Caco-2 (cell line): Measurements from ENCODE around the gene SGK2. TPM values are rescaled to one million over a fixed set of nuclear protein-coding genes. Genes with fewer than 3 reads are reported as not detected.

Experiments used
- BruUV-seq: library from RNA; stranded (reverse); fragments of 400-500 nt; replicated peaks from 2 replicates; lab custom pipeline; 2021; lab: Mats Ljungman, UMichigan
- CTCF ChIA-PET: fragments of 300-600 bp; sonication (Branson Sonifier 250); formaldehyde crosslinking; loops from one replicate; lab custom pipeline; 2022; ENCODE audit warnings: antibody characterized with exemption; lab: Charles Lee
- POLR2A ChIA-PET: fragments of 300-600 bp; sonication (Branson Sonifier 250); formaldehyde crosslinking; loops from one replicate; lab custom pipeline; 2022; ENCODE audit warnings: antibody characterized with exemption; lab: Charles Lee
- DNase-seq, 2 experiments: peaks; one replicate each; pipeline versions ENCODE4 v3.0.0 to v3.0.0-alpha.2; 2020 to 2022
- H3K27me3 ChIP-seq: replicated peaks from 2 replicates; pipeline ENCODE4 v1.6.0; 2011; ENCODE audit warnings: low read length; ENCODE audit not compliant: control insufficient read depth, insufficient read depth
- H3K36me3 ChIP-seq: 2 replicates; pipeline ENCODE4 v1.5.1; 2011; ENCODE audit warnings: low read length; ENCODE audit not compliant: control insufficient read depth, insufficient read depth
- H3K4me1 ChIP-seq: fragments of 250-450 bp; sonication (Bioruptor Pico); 2 replicates; pipeline ENCODE4 v1.5.1; 2020; ENCODE audit warnings: mild to moderate bottlenecking
- H3K4me3 ChIP-seq: 2 replicates; pipeline ENCODE4 v1.5.1; 2011; ENCODE audit warnings: low read depth, mild to moderate bottlenecking, control low read depth, low read length
- H3K9me3 ChIP-seq: fragments of 250-450 bp; sonication (Bioruptor Pico); 2 replicates; pipeline ENCODE4 v1.5.1; 2020; ENCODE audit warnings: mild to moderate bottlenecking, moderate library complexity
- H3K27ac Mint-ChIP-seq: one replicate; pipeline ENCODE4 v1.8.0; 2022; ENCODE audit warnings: mixed read lengths; ENCODE audit not compliant: unreplicated experiment
- H3K27me3 Mint-ChIP-seq: one replicate; pipeline ENCODE4 v1.8.0; 2022; ENCODE audit warnings: mixed read lengths; ENCODE audit not compliant: insufficient read depth, unreplicated experiment
- H3K36me3 Mint-ChIP-seq: one replicate; pipeline ENCODE4 v1.8.0; 2022; ENCODE audit warnings: mild to moderate bottlenecking, mixed read lengths; ENCODE audit not compliant: insufficient read depth, unreplicated experiment
- H3K4me1 Mint-ChIP-seq: one replicate; pipeline ENCODE4 v1.8.0; 2022; ENCODE audit warnings: low read depth, mixed read lengths; ENCODE audit not compliant: unreplicated experiment
- H3K4me3 Mint-ChIP-seq: one replicate; pipeline ENCODE4 v1.8.0; 2022; ENCODE audit warnings: mild to moderate bottlenecking, moderate library complexity, mixed read lengths; ENCODE audit not compliant: unreplicated experiment
- H3K9me3 Mint-ChIP-seq: one replicate; pipeline ENCODE4 v1.8.0; 2022; ENCODE audit warnings: mixed read lengths; ENCODE audit not compliant: unreplicated experiment
- intact Hi-C: fragments of 100-400 bp; cut with micrococcal nuclease; formaldehyde crosslinking; loops from one replicate; pipeline ENCODE4 v1.10.0; 2022; ENCODE audit not compliant: unreplicated experiment
- total RNA-seq: library from RNA; stranded (reverse); gene quantifications from 2 replicates; pipeline ENCODE4 v1.2.3, GENCODE V29; 2022
- TF ChIP-seq, protein P1 (sequence below), 2 experiments: fragments of 200-600 bp in 1 of 2; IDR thresholded peaks; 1 replicate in 1 of 2; 2 replicates in 1 of 2; pipeline versions ENCODE4 v1.5.1 to v1.8.0; 2011 to 2022; ENCODE audit warnings: antibody characterized with exemption in 1 of 2, control low read depth in 1 of 2, inconsistent platforms in 1 of 2, low read depth in 1 of 2, low read length in 1 of 2, mild to moderate bottlenecking in 1 of 2, moderate library complexity in 1 of 2; ENCODE audit not compliant: insufficient read depth in 1 of 2, severe bottlenecking in 1 of 2, unreplicated experiment in 1 of 2

SGK2 gene
- total RNA-seq, 1 experiment from 2014 or later, result 5.2 TPM

- Histone ChIP-seq H3K36me3 (no peaks in the 10 kb centered on the region), H3K9me3 (no peaks in the 10 kb centered on the region), H3K4me3 (no peak overlapping the region), H3K27me3 (no peaks in the 10 kb centered on the region), H3K4me1 (peaks cover 13% of the 10 kb centered on the region; the same call in 1 of the 2 replicates)
- intact Hi-C loops, result no loop called here
- ChIA-PET CTCF (no interaction called here), POLR2A (no interaction called here)
- BruUV-seq, result no TSS peak
- H3K4me1 Mint-ChIP-seq, result no peaks in the 10 kb centered on the region
- H3K27me3 Mint-ChIP-seq, result no peaks in the 10 kb centered on the region
- no peaks in the 10 kb centered on the region for H3K9me3 Mint-ChIP-seq
- H3K27ac Mint-ChIP-seq, result no peak overlapping the region
- TF ChIP-seq, protein P1, sequence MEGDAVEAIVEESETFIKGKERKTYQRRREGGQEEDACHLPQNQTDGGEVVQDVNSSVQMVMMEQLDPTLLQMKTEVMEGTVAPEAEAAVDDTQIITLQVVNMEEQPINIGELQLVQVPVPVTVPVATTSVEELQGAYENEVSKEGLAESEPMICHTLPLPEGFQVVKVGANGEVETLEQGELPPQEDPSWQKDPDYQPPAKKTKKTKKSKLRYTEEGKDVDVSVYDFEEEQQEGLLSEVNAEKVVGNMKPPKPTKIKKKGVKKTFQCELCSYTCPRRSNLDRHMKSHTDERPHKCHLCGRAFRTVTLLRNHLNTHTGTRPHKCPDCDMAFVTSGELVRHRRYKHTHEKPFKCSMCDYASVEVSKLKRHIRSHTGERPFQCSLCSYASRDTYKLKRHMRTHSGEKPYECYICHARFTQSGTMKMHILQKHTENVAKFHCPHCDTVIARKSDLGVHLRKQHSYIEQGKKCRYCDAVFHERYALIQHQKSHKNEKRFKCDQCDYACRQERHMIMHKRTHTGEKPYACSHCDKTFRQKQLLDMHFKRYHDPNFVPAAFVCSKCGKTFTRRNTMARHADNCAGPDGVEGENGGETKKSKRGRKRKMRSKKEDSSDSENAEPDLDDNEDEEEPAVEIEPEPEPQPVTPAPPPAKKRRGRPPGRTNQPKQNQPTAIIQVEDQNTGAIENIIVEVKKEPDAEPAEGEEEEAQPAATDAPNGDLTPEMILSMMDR (IDR thresholded peaks at IDR 0.05; ENCODE audit: insufficient read depth in 1 of 2, low read depth in 1 of 2, low read length in 1 of 2, severe bottlenecking in 1 of 2, unreplicated experiment in 1 of 2), result no peak
- H3K36me3 Mint-ChIP-seq, result no peaks in the 10 kb centered on the region
- peak in 1 of 2 experiments; percentile 41 for DNase-seq
- no peak overlapping the region for H3K4me3 Mint-ChIP-seq
Measured at GRCh38 chr20:43534791-43535350, 24.0 kb upstream of the SGK2 start.

GRCh38 chr20:43535370-43536004 lies 23.3 kb upstream of the SGK2 start:
- POLR2A ChIA-PET, result interaction anchor here (0.9 kb wide), 1 partner anchor 24 kb away, joined by 6 read pairs; the partner anchor contains the start of gene SGK2
- no TSS peak for BruUV-seq
- Mint-ChIP-seq H3K4me1 (no peaks in the 10 kb centered on the region), H3K36me3 (no peaks in the 10 kb centered on the region), H3K4me3 (no peak overlapping the region), H3K27ac (no peak overlapping the region), H3K9me3 (no peaks in the 10 kb centered on the region), H3K27me3 (no peaks in the 10 kb centered on the region)
- no peak overlapping the region for H3K4me3 ChIP-seq
- H3K27me3 ChIP-seq, result no peaks in the 10 kb centered on the region
- peaks cover 12% of the 10 kb centered on the region; the same call in 1 of the 2 replicates for H3K4me1 ChIP-seq
- CTCF ChIA-PET, result interaction anchor here (3.6 kb wide), 1 partner anchor 156 kb away, joined by 81 read pairs; no protein-coding TSS in a partner anchor
- DNase-seq, result no peak
- TF ChIP-seq, protein P1 (IDR thresholded peaks at IDR 0.05; ENCODE audit: insufficient read depth in 1 of 2, low read depth in 1 of 2, low read length in 1 of 2, severe bottlenecking in 1 of 2, unreplicated experiment in 1 of 2), result no peak
- intact Hi-C loops, result no loop called here
- no peaks in the 10 kb centered on the region for H3K9me3 ChIP-seq
- no peaks in the 10 kb centered on the region for H3K36me3 ChIP-seq

DNA sequence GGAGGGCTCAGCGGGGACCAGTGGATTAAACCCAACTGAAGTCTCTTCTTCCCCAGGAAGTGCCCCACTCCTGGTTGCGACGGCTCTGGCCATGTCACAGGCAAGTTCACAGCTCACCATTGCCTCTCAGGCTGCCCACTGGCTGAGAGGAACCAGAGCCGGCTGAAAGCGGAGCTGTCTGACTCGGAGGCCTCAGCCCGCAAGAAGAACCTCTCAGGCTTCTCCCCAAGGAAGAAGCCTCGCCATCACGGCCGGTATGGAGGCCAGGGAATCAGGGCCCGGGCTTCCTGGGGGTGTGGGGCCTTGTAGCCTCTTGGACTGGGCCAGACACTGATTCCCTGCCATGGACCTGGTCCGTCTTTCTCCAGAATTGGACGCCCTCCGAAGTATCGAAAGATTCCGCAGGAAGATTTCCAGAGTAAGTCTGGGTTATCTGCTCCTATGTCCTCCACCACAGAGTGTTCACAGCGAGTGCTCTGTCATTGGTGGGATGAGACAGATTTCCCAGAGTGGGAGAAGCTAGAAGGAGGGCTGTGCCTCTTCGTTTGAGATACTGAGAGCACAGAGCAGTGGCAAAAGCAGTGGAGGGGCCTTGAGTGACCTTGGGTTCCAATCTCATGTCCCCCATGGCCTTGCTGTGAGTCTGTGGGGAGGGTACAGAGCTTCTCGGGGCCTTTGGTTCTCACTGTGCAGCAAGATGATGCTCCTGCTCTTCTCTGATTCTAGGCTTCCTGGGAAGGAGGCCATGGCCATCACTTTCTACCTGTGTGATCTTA lies 22.6 kb upstream of the SGK2 start:
- no peaks in the 10 kb centered on the region for H3K4me1 Mint-ChIP-seq
- H3K36me3 ChIP-seq, result no peaks in the 10 kb centered on the region
- CTCF ChIA-PET, result interaction anchor here (0.7 to 3.6 kb wide), 5 partner anchors 10 to 156 kb away, joined by 3 to 81 read pairs (median 6); partner anchors contain the start of gene IFT52
- TF ChIP-seq, protein P1 (IDR thresholded peaks at IDR 0.05; ENCODE audit: insufficient read depth in 1 of 2, low read depth in 1 of 2, low read length in 1 of 2, severe bottlenecking in 1 of 2, unreplicated experiment in 1 of 2), result no peak
- intact Hi-C loops, result no loop called here
- no peaks in the 10 kb centered on the region for H3K27me3 Mint-ChIP-seq
- H3K4me1 ChIP-seq, result peaks cover 5% of the 10 kb centered on the region; the same call in 1 of the 2 replicates
- H3K4me3 ChIP-seq, result no peak overlapping the region
- H3K36me3 Mint-ChIP-seq, result no peaks in the 10 kb centered on the region
- no peaks in the 10 kb centered on the region for H3K9me3 Mint-ChIP-seq
- H3K27me3 ChIP-seq, result no peaks in the 10 kb centered on the region
- BruUV-seq, result no TSS peak
- H3K27ac Mint-ChIP-seq, result no peak overlapping the region
- POLR2A ChIA-PET, result interaction anchor here (0.9 kb wide), 1 partner anchor 23 kb away, joined by 6 read pairs; the partner anchor contains the start of gene SGK2
- DNase-seq, result peak in 1 of 2 experiments; percentile 41
- H3K9me3 ChIP-seq, result no peaks in the 10 kb centered on the region
- no peak overlapping the region for H3K4me3 Mint-ChIP-seq
